MCF 10A (cell line): ENCODE measurements around the gene ERC2. TPM values are rescaled to one million over a fixed set of nuclear protein-coding genes. Genes with fewer than 3 reads are reported as not detected.

Experiments
- BruUV-seq: library from RNA; stranded (reverse); fragments of 400-500 nt; replicated peaks from 2 replicates; lab custom pipeline; 2021; lab: Mats Ljungman, UMichigan
- CTCF ChIA-PET: fragments of 300-600 bp; sonication (Branson Sonifier 250); formaldehyde crosslinking; extraction: SDS; loops from one replicate; lab custom pipeline; 2021; ENCODE audit warnings: antibody characterized with exemption, inconsistent platforms; lab: Yijun Ruan, JAX
- POLR2A ChIA-PET: fragments of 300-600, 350-650 bp; sonication (Branson Sonifier 250); formaldehyde crosslinking; extraction: SDS; loops from one replicate; lab custom pipeline; 2020; ENCODE audit warnings: antibody characterized with exemption, inconsistent platforms; lab: Yijun Ruan, JAX
- DNase-seq: peaks from one replicate; pipeline ENCODE4 v3.0.0-alpha.2; 2018; ENCODE audit not compliant: unreplicated experiment
- H3K27ac Mint-ChIP-seq: one replicate; pipeline ENCODE4 v1.8.0; 2022; ENCODE audit warnings: mild to moderate bottlenecking, low read depth, mixed read lengths; ENCODE audit not compliant: unreplicated experiment
- H3K27me3 Mint-ChIP-seq: one replicate; pipeline ENCODE4 v1.8.0; 2022; ENCODE audit warnings: mixed read lengths; ENCODE audit not compliant: insufficient read depth, unreplicated experiment
- H3K36me3 Mint-ChIP-seq: one replicate; pipeline ENCODE4 v1.8.0; 2022; ENCODE audit warnings: mild to moderate bottlenecking, moderate library complexity, mixed read lengths; ENCODE audit not compliant: insufficient read depth, unreplicated experiment
- H3K4me1 Mint-ChIP-seq: one replicate; pipeline ENCODE4 v1.8.0; 2022; ENCODE audit warnings: mixed read lengths; ENCODE audit not compliant: insufficient read depth, unreplicated experiment
- H3K4me3 Mint-ChIP-seq: one replicate; pipeline ENCODE4 v1.8.0; 2022; ENCODE audit warnings: mild to moderate bottlenecking, moderate library complexity, mixed read lengths; ENCODE audit not compliant: unreplicated experiment
- H3K9me3 Mint-ChIP-seq: one replicate; pipeline ENCODE4 v1.8.0; 2022; ENCODE audit warnings: mixed read lengths; ENCODE audit not compliant: unreplicated experiment
- CTCF ChIP-seq: fragments of 200-600 bp; IDR thresholded peaks from one replicate; pipeline ENCODE4 v1.8.0; 2022; ENCODE audit warnings: antibody characterized with exemption, mild to moderate bottlenecking; ENCODE audit not compliant: unreplicated experiment
- intact Hi-C: fragments of 100-400 bp; cut with micrococcal nuclease; formaldehyde crosslinking; loops from 2 replicates; pipeline ENCODE4 v1.14.1; 2022
- total RNA-seq: library from RNA; stranded (reverse); gene quantifications from 2 replicates; pipeline ENCODE4 v1.2.3, GENCODE V29; 2022

ERC2 gene
- total RNA-seq, 1 experiment from 2014 or later, result 0.42 TPM

- no peak for TF ChIP-seq CTCF
- intact Hi-C loops, result no loop called here
- Mint-ChIP-seq H3K36me3 (no peaks in the 10 kb centered on the region), H3K4me1 (no peaks in the 10 kb centered on the region), H3K9me3 (no peaks in the 10 kb centered on the region), H3K4me3 (no peak overlapping the region), H3K27ac (no peak overlapping the region), H3K27me3 (peaks cover 31% of the 10 kb centered on the region)
- POLR2A ChIA-PET, result no interaction called here
- no peak for DNase-seq
- CTCF ChIA-PET, result interaction anchor here (0.6 kb wide), 1 partner anchor 15 kb away, joined by 3 read pairs; no protein-coding TSS in a partner anchor
- BruUV-seq, result no TSS peak
Observed at GRCh38 chr3:55541456-55541855, 926.8 kb downstream of the ERC2 start.

GRCh38 chr3:55541016-55541415 lies 927.3 kb downstream of the ERC2 start:
- no peaks in the 10 kb centered on the region for H3K36me3 Mint-ChIP-seq
- TF ChIP-seq CTCF, result no peak
- DNase-seq, result no peak
- no peak overlapping the region for H3K27ac Mint-ChIP-seq
- peaks cover 31% of the 10 kb centered on the region for H3K27me3 Mint-ChIP-seq
- no TSS peak for BruUV-seq
- no peaks in the 10 kb centered on the region for H3K4me1 Mint-ChIP-seq
- ChIA-PET CTCF (interaction anchor here (0.6 kb wide), 1 partner anchor 15 kb away, joined by 3 read pairs; no protein-coding TSS in a partner anchor), POLR2A (interaction anchor here (0.6 kb wide), 2 partner anchors 8 to 520 kb away, joined by 3 to 5 read pairs; no protein-coding TSS in a partner anchor)
- intact Hi-C loops, result no loop called here
- H3K4me3 Mint-ChIP-seq, result no peak overlapping the region
- no peaks in the 10 kb centered on the region for H3K9me3 Mint-ChIP-seq

GRCh38 chr3:55540579-55540978 lies 927.7 kb downstream of the ERC2 start:
- Mint-ChIP-seq H3K4me1 (no peaks in the 10 kb centered on the region), H3K36me3 (no peaks in the 10 kb centered on the region), H3K9me3 (no peaks in the 10 kb centered on the region), H3K27me3 (peaks cover 28% of the 10 kb centered on the region), H3K27ac (no peak overlapping the region), H3K4me3 (no peak overlapping the region)
- ChIA-PET POLR2A (interaction anchor here (0.6 kb wide), 2 partner anchors 8 to 521 kb away, joined by 3 to 5 read pairs; no protein-coding TSS in a partner anchor), CTCF (interaction anchor here (0.7 kb wide), 1 partner anchor 10 kb away, joined by 8 read pairs; no protein-coding TSS in a partner anchor)
- TF ChIP-seq CTCF, result no peak
- DNase-seq, result no peak
- no TSS peak for BruUV-seq
- intact Hi-C loops, result no loop called here

GRCh38 chr3:55538158-55538557 lies 930.1 kb downstream of the ERC2 start:
- Mint-ChIP-seq H3K4me3 (no peak overlapping the region), H3K36me3 (no peaks in the 10 kb centered on the region), H3K4me1 (no peaks in the 10 kb centered on the region), H3K9me3 (no peaks in the 10 kb centered on the region), H3K27ac (no peak overlapping the region), H3K27me3 (peaks cover 13% of the 10 kb centered on the region)
- no peak for TF ChIP-seq CTCF
- no TSS peak for BruUV-seq
- intact Hi-C loops, result no loop called here
- no peak for DNase-seq
- ChIA-PET POLR2A (interaction anchor here (0.8 kb wide), 1 partner anchor 21 kb away, joined by 4 read pairs; no protein-coding TSS in a partner anchor), CTCF (no interaction called here)
